Measurements from ENCODE around the gene PPP1R13B.

PPP1R13B gene

GRCh38 chr14:103839579-103839978, 7.8 kb downstream of the PPP1R13B start:
- Mint-ChIP-seq H3K4me1 (peaks cover 8 to 9% of the 10 kb centered on the region in 2 donors), H3K36me3 (peaks cover 0 to 6% of the 10 kb centered on the region in 2 donors), H3K27ac (no peak overlapping the region), H3K27me3 (peaks cover 0 to 6% of the 10 kb centered on the region in 2 donors), H3K4me3 (no peak overlapping the region), H3K9me3 (no peaks in the 10 kb centered on the region)
- ATAC-seq (replicated peaks) (no peak), DNase-seq (no peak)

GRCh38 chr14:103838117-103838516, 9.3 kb downstream of the PPP1R13B start:
- DNase-seq (no peak), ATAC-seq (replicated peaks) (no peak)

GRCh38 chr14:103836976-103837725, 10.2 kb downstream of the PPP1R13B start:
- Mint-ChIP-seq H3K36me3 (peaks cover 0 to 5% of the 10 kb centered on the region in 2 donors), H3K4me3 (no peak overlapping the region), H3K9me3 (no peaks in the 10 kb centered on the region), H3K27ac (no peak overlapping the region), H3K27me3 (peaks cover 0 to 6% of the 10 kb centered on the region in 2 donors), H3K4me1 (peaks cover 9 to 10% of the 10 kb centered on the region in 2 donors)
- DNase-seq (no peak), ATAC-seq (replicated peaks) (no peak)

More at GRCh38 chr14:103838117-103838516, 9.3 kb downstream of the PPP1R13B start:
- Mint-ChIP-seq H3K36me3 (peaks cover 0 to 5% of the 10 kb centered on the region in 2 donors), H3K27me3 (peaks cover 0 to 6% of the 10 kb centered on the region in 2 donors), H3K4me1 (peaks cover 9 to 10% of the 10 kb centered on the region in 2 donors), H3K9me3 (no peaks in the 10 kb centered on the region), H3K27ac (no peak overlapping the region), H3K4me3 (no peak overlapping the region)

- H3K27me3 Mint-ChIP-seq, result peaks cover 0 to 6% of the 10 kb centered on the region in 2 donors
- H3K36me3 Mint-ChIP-seq, result peaks cover 0 to 5% of the 10 kb centered on the region in 2 donors
- peaks cover 9 to 10% of the 10 kb centered on the region in 2 donors for H3K4me1 Mint-ChIP-seq
- no peak overlapping the region for H3K4me3 Mint-ChIP-seq
- no peaks in the 10 kb centered on the region for H3K9me3 Mint-ChIP-seq
- no peak overlapping the region for H3K27ac Mint-ChIP-seq
- ATAC-seq (replicated peaks) (no peak), DNase-seq (no peak)
Observed at GRCh38 chr14:103834956-103835355, 12.4 kb downstream of the PPP1R13B start.

- peaks cover 7 to 9% of the 10 kb centered on the region in 2 donors for H3K4me1 Mint-ChIP-seq
- H3K27ac Mint-ChIP-seq, result no peak overlapping the region
- H3K27me3 Mint-ChIP-seq, result no peaks in the 10 kb centered on the region
- DNase-seq (no peak), ATAC-seq (replicated peaks) (no peak)
- H3K36me3 Mint-ChIP-seq, result peaks cover 0 to 3% of the 10 kb centered on the region in 2 donors
- H3K4me3 Mint-ChIP-seq, result no peak overlapping the region
- no peaks in the 10 kb centered on the region for H3K9me3 Mint-ChIP-seq
Observed at GRCh38 chr14:103833711-103834110, 13.7 kb downstream of the PPP1R13B start.

GRCh38 chr14:103832046-103832445, 15.3 kb downstream of the PPP1R13B start:
- Mint-ChIP-seq H3K4me1 (peaks cover 0 to 4% of the 10 kb centered on the region in 2 donors), H3K36me3 (no peaks in the 10 kb centered on the region), H3K27ac (no peak overlapping the region), H3K4me3 (no peak overlapping the region), H3K27me3 (no peaks in the 10 kb centered on the region), H3K9me3 (no peaks in the 10 kb centered on the region)
- DNase-seq (no peak), ATAC-seq (replicated peaks) (no peak)

- DNase-seq (no peak), ATAC-seq (replicated peaks) (no peak)
- Mint-ChIP-seq H3K36me3 (no peaks in the 10 kb centered on the region), H3K27ac (no peak overlapping the region), H3K4me3 (no peak overlapping the region), H3K4me1 (peaks cover 0 to 4% of the 10 kb centered on the region in 2 donors), H3K9me3 (no peaks in the 10 kb centered on the region), H3K27me3 (no peaks in the 10 kb centered on the region)
Observed at GRCh38 chr14:103830511-103831270, 16.7 kb downstream of the PPP1R13B start.

- H3K9me3 Mint-ChIP-seq, result no peaks in the 10 kb centered on the region
- H3K27me3 Mint-ChIP-seq, result peaks cover 0 to 5% of the 10 kb centered on the region in 2 donors
- H3K36me3 Mint-ChIP-seq, result no peaks in the 10 kb centered on the region
- H3K27ac Mint-ChIP-seq, result no peak overlapping the region
- no peak overlapping the region for H3K4me3 Mint-ChIP-seq
- DNase-seq (no peak), ATAC-seq (replicated peaks) (no peak)
- H3K4me1 Mint-ChIP-seq, result peaks cover 4 to 8% of the 10 kb centered on the region in 2 donors
Observed at GRCh38 chr14:103828315-103828967, 18.9 kb downstream of the PPP1R13B start.

- H3K9me3 Mint-ChIP-seq, result no peaks in the 10 kb centered on the region
- no peak overlapping the region for H3K4me3 Mint-ChIP-seq
- no peak overlapping the region for H3K27ac Mint-ChIP-seq
- no peak for DNase-seq
- no peaks in the 10 kb centered on the region for H3K36me3 Mint-ChIP-seq
- peaks cover 8 to 22% of the 10 kb centered on the region in 2 donors for H3K4me1 Mint-ChIP-seq
- no peak for ATAC-seq (replicated peaks)
- H3K27me3 Mint-ChIP-seq, result peaks cover 0 to 5% of the 10 kb centered on the region in 2 donors
Observed at GRCh38 chr14:103825101-103825500, 22.3 kb downstream of the PPP1R13B start.

GRCh38 chr14:103820908-103821307, 26.5 kb downstream of the PPP1R13B start:
- H3K36me3 Mint-ChIP-seq, result no peaks in the 10 kb centered on the region
- H3K9me3 Mint-ChIP-seq, result no peaks in the 10 kb centered on the region
- H3K27me3 Mint-ChIP-seq, result peaks cover 0 to 5% of the 10 kb centered on the region in 2 donors
- H3K27ac Mint-ChIP-seq, result no peak overlapping the region
- no peak overlapping the region for H3K4me3 Mint-ChIP-seq
- ATAC-seq (replicated peaks) (no peak), DNase-seq (no peak)
- H3K4me1 Mint-ChIP-seq, result peaks cover 17 to 35% of the 10 kb centered on the region in 2 donors

- Mint-ChIP-seq H3K9me3 (no peaks in the 10 kb centered on the region), H3K4me3 (peak overlapping the region in 1 of 2 donors; percentile 32), H3K27ac (no peak overlapping the region), H3K4me1 (peaks cover 17 to 35% of the 10 kb centered on the region in 2 donors), H3K27me3 (peaks cover 0 to 5% of the 10 kb centered on the region in 2 donors), H3K36me3 (no peaks in the 10 kb centered on the region)
- no peak for DNase-seq
- no peak for ATAC-seq (replicated peaks)
Observed at GRCh38 chr14:103820382-103820781, 27.0 kb downstream of the PPP1R13B start.

GRCh38 chr14:103819503-103820307, 27.7 kb downstream of the PPP1R13B start:
- Mint-ChIP-seq H3K27ac (no peak overlapping the region), H3K4me3 (no peak overlapping the region)

GRCh38 chr14:103818870-103819269, 28.5 kb downstream of the PPP1R13B start:
- Mint-ChIP-seq H3K4me1 (peaks cover 15 to 27% of the 10 kb centered on the region in 2 donors), H3K9me3 (no peaks in the 10 kb centered on the region), H3K36me3 (peaks cover 2% of the 10 kb centered on the region in 2 donors), H3K27me3 (no peaks in the 10 kb centered on the region), H3K27ac (no peak overlapping the region), H3K4me3 (no peak overlapping the region)
- ATAC-seq (replicated peaks) (no peak), DNase-seq (no peak)

More at GRCh38 chr14:103819503-103820307, 27.7 kb downstream of the PPP1R13B start:
- H3K9me3 Mint-ChIP-seq, result no peaks in the 10 kb centered on the region
- H3K4me1 Mint-ChIP-seq, result peaks cover 15 to 28% of the 10 kb centered on the region in 2 donors
- DNase-seq (no peak), ATAC-seq (replicated peaks) (no peak)
- no peaks in the 10 kb centered on the region for H3K27me3 Mint-ChIP-seq
- peaks cover 2% of the 10 kb centered on the region in 2 donors for H3K36me3 Mint-ChIP-seq

All from stimulated activated naive B cell treated with anti-CD40 and anti-IgM and Interleukin-4, amounts not matched to agents 10 μg/mL and 1 μg/mL and 100 μg/mL, for 72 hours (primary cell).